Endodermal cell (in vitro differentiated cells): ENCODE data around the gene NUDCD2. TPM values are rescaled to one million over a fixed set of nuclear protein-coding genes. Genes with fewer than 3 reads are reported as not detected.

Experiments
- DNase-seq: peaks from one replicate; pipeline ENCODE4 v3.0.0-alpha.2; 2017
- H3K27ac ChIP-seq: 2 replicates; pipeline ENCODE4 v1.5.1; 2013; ENCODE audit warnings: mild to moderate bottlenecking, low read depth, low read length, moderate library complexity
- H3K27me3 ChIP-seq: 2 replicates; pipeline ENCODE4 v1.6.1; 2013; ENCODE audit warnings: mild to moderate bottlenecking, low read length, moderate library complexity; ENCODE audit not compliant: insufficient read depth, control insufficient read depth, poor library complexity, severe bottlenecking
- H3K36me3 ChIP-seq: 2 replicates; pipeline ENCODE4 v1.7.0; 2013; ENCODE audit warnings: mild to moderate bottlenecking, low read length, moderate library complexity; ENCODE audit not compliant: control insufficient read depth, insufficient read depth
- H3K4me1 ChIP-seq: one replicate; pipeline ENCODE4 v1.7.0; 2013; ENCODE audit warnings: low read length; ENCODE audit not compliant: control insufficient read depth, insufficient read depth
- H3K4me3 ChIP-seq: 2 replicates; pipeline ENCODE4 v1.5.1; 2013; ENCODE audit warnings: mild to moderate bottlenecking, low read length, moderate library complexity
- H3K9ac ChIP-seq: 2 replicates; pipeline ENCODE4 v1.6.1; 2013; ENCODE audit warnings: mild to moderate bottlenecking, low read length, moderate library complexity; ENCODE audit not compliant: poor library complexity, severe bottlenecking; ENCODE audit errors: extremely low read depth
- H3K9me3 ChIP-seq: 2 replicates; pipeline ENCODE4 v1.6.1; 2013; ENCODE audit warnings: mild to moderate bottlenecking, low read length, moderate library complexity; ENCODE audit not compliant: control insufficient read depth
- H3K27ac Mint-ChIP-seq: 2 replicates; pipeline ENCODE4 v1.8.0; 2020; ENCODE audit warnings: mixed read lengths
- H3K27me3 Mint-ChIP-seq: 2 replicates; pipeline ENCODE4 v1.8.0; 2021; ENCODE audit warnings: mild to moderate bottlenecking, mixed read lengths; ENCODE audit not compliant: insufficient read depth
- H3K36me3 Mint-ChIP-seq: 2 replicates; pipeline ENCODE4 v1.8.0; 2020; ENCODE audit warnings: low read depth, mixed read lengths
- H3K4me1 Mint-ChIP-seq: 2 replicates; pipeline ENCODE4 v1.8.0; 2020; ENCODE audit warnings: mixed read lengths
- H3K4me3 Mint-ChIP-seq: 2 replicates; pipeline ENCODE4 v1.8.0; 2020; ENCODE audit warnings: mild to moderate bottlenecking, moderate library complexity, mixed read lengths
- H3K9me3 Mint-ChIP-seq: 2 replicates; pipeline ENCODE4 v1.8.0; 2020; ENCODE audit warnings: mild to moderate bottlenecking, mixed read lengths
- WGBS, 2 experiments: methylation state at CpG; one replicate each; pipeline versions ENCODE4 v1.1.5 to v1.1.7; 2013; ENCODE audit warnings: missing lambda C conversion rate in 2 of 2, mixed read lengths in 1 of 2; ENCODE audit not compliant: insufficient coverage in 1 of 2, insufficient read length in 1 of 2; 5-methylcytosine and 5-hydroxymethylcytosine counted together
- long read RNA-seq, 4 experiments: library from polyadenylated mRNA in 2 of 4; library from RNA in 1 of 4; library from capped mRNA in 1 of 4; stranded (forward) in 3 of 4; unstranded in 1 of 4; transcript quantifications; one replicate each; pipeline ENCODE4 v2.0.0, GENCODE V29; 2020 to 2021; ENCODE audit warnings: inconsistent platforms in 1 of 4
- polyA plus RNA-seq, 2 experiments: library from polyadenylated mRNA; stranded (reverse); fragments of 50-300 nt; gene quantifications; one replicate each; pipeline ENCODE4 v1.2.3, GENCODE V29; 2013
- total RNA-seq, 2 donors: library from RNA; stranded (reverse); fragmentation: NEBNext Ultra II Directional in 1 of 2; extraction: Animal tissue kit (Norgen Biotek cat#: 25700) in 1 of 2; gene quantifications; 2 replicates in 1 of 2; 3 replicates in 1 of 2; pipeline ENCODE4 v1.2.1, GENCODE V29; 2021
- TF ChIP-seq, protein P1 (sequence below): fragments of 200-600 bp; sonication (generic); conservative IDR thresholded peaks from 2 replicates; pipeline ENCODE4 v1.5.0; 2021; ENCODE audit warnings: antibody characterized with exemption, mild to moderate bottlenecking

The NUDCD2 gene, protein sequence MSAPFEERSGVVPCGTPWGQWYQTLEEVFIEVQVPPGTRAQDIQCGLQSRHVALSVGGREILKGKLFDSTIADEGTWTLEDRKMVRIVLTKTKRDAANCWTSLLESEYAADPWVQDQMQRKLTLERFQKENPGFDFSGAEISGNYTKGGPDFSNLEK
- 10 to 100 TPM; 36.0 to 73.0 TPM for total RNA-seq
- polyA plus RNA-seq (2013, experiment 1 of 2): 46.1 TPM
- polyA plus RNA-seq (2013, experiment 2 of 2): 38.6 TPM
- long read RNA-seq, experiment 1, full-length matches to known transcripts: 47 of 58 reads
- long read RNA-seq, experiment 1, partial matches to known transcripts: 1 of 58 reads
- long read RNA-seq, experiment 1, other reads (novel, unspliced or antisense): 10 of 58 reads
- long read RNA-seq, experiment 2, full-length matches to known transcripts: 87 of 119 reads
- long read RNA-seq, experiment 2, partial matches to known transcripts: 5 of 119 reads
- long read RNA-seq, experiment 2, other reads (novel, unspliced or antisense): 27 of 119 reads
- long read RNA-seq, experiment 3, full-length matches to known transcripts: 56 of 73 reads
- long read RNA-seq, experiment 3, partial matches to known transcripts: 0 of 73 reads
- long read RNA-seq, experiment 3, other reads (novel, unspliced or antisense): 17 of 73 reads
- long read RNA-seq, experiment 4, full-length matches to known transcripts: 190 of 225 reads
- long read RNA-seq, experiment 4, partial matches to known transcripts: 1 of 225 reads
- long read RNA-seq, experiment 4, other reads (novel, unspliced or antisense): 34 of 225 reads

DNA sequence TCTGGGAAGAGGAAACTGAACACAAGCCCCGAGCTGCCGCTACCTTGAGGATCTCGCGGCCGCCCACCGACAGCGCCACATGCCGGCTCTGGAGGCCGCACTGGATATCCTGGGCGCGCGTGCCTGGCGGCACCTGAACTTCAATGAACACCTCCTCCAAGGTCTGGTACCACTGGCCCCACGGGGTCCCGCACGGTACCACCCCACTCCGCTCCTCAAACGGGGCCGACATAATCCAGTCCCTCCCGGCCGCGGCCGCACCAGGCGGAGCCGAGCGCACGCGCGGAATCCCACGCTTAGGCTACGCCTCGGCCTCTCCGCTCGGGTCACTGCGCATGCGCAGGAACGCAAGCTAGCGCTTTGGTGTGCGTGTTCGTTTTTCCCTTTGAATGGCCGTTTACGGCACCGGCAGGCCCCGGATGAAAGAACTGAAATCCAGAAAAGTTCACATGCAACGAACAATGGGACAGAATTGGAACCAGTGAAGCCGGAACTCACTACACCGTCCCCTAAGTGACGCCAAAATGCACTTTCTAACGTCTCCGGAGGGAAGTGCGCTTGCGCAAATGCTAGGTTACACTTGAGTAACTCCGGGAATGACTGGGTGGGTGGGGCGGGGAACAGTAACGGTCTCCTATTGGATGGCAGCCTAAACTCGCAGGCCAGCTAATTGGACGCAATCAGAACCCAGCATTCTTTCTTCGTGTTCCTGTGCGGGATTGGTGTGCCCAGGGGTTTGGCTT lies at the start of gene NUDCD2:
Gene NUDCD2, minus strand, starts transcription at position 284 of the 743 bp plus-strand sequence. Its CDS starts 52 bp downstream, at position 232.
- Histone ChIP-seq H3K9me3 (no peaks in the 10 kb centered on the region), H3K4me1 (no peaks in the 10 kb centered on the region), H3K27me3 (no peaks in the 10 kb centered on the region), H3K36me3 (peaks cover 27% of the 10 kb centered on the region), H3K9ac (peak within 1 kb of the TSS; percentile 93), H3K27ac (peak within 1 kb of the TSS; percentile 99), H3K4me3 (peak within 1 kb of the TSS; percentile 95)
- H3K4me3 Mint-ChIP-seq: peak within 1 kb of the TSS; percentile 95
- TF ChIP-seq, protein P1, sequence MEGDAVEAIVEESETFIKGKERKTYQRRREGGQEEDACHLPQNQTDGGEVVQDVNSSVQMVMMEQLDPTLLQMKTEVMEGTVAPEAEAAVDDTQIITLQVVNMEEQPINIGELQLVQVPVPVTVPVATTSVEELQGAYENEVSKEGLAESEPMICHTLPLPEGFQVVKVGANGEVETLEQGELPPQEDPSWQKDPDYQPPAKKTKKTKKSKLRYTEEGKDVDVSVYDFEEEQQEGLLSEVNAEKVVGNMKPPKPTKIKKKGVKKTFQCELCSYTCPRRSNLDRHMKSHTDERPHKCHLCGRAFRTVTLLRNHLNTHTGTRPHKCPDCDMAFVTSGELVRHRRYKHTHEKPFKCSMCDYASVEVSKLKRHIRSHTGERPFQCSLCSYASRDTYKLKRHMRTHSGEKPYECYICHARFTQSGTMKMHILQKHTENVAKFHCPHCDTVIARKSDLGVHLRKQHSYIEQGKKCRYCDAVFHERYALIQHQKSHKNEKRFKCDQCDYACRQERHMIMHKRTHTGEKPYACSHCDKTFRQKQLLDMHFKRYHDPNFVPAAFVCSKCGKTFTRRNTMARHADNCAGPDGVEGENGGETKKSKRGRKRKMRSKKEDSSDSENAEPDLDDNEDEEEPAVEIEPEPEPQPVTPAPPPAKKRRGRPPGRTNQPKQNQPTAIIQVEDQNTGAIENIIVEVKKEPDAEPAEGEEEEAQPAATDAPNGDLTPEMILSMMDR: peak; percentile 56
- peak; percentile 99 for DNase-seq
- peaks cover 15% of the 10 kb centered on the region for H3K4me1 Mint-ChIP-seq
- peaks cover 33% of the 10 kb centered on the region for H3K36me3 Mint-ChIP-seq
- no peaks in the 10 kb centered on the region for H3K9me3 Mint-ChIP-seq
- peak within 1 kb of the TSS; percentile 100 for H3K27ac Mint-ChIP-seq
- WGBS, 2 experiments: 0% methylated on average over 23 to 59 of the region's 59 CpGs
- no peaks in the 10 kb centered on the region for H3K27me3 Mint-ChIP-seq

DNA sequence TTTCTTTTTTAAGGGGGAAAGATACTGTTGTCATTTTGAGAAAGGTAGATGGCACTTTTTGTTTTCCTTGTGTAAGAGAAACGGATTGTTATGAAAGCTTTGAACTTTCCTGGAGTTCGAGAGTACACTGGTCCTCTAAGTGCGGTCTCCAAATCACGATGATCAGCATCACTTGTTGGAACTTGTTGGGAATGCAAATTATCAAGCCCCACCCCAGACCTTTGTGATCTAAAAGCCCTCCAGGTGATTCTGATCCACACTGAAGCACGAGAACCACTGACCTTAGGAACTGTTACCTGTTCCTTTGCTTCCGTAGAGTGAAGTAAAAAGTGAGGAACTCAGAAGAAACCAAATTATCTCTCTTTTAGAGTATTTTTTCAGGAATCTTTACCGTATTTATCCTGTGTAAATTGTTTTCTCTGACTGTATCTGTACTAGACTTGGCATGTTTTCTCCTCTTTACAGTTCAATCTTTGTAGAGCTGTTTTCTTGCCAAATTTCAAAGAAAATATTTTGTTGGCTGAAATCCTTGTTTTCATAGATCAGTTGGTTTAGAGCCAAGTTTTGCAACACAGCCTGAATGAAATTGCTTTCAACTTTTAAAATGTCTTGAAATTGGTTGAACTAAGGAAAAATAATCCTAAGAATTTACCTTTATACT lies 49.5 kb upstream of the NUDCD2 start:
- Histone ChIP-seq H3K4me3 (peak overlapping the region; percentile 98), H3K36me3 (peaks cover 42% of the 10 kb centered on the region), H3K4me1 (peaks cover 11% of the 10 kb centered on the region), H3K9me3 (no peaks in the 10 kb centered on the region), H3K27ac (no peak overlapping the region), H3K9ac (peak overlapping the region; percentile 11), H3K27me3 (no peaks in the 10 kb centered on the region)
- no peaks in the 10 kb centered on the region for H3K27me3 Mint-ChIP-seq
- H3K4me3 Mint-ChIP-seq: peak overlapping the region; percentile 84
- no peak for DNase-seq
- peaks cover 47% of the 10 kb centered on the region for H3K36me3 Mint-ChIP-seq
- WGBS, 2 experiments: 76 to 94% methylated on average over 7 of the region's 7 CpGs
- TF ChIP-seq, protein P1: no peak
- peak overlapping the region; percentile 74 for H3K27ac Mint-ChIP-seq
- H3K9me3 Mint-ChIP-seq: no peaks in the 10 kb centered on the region
- peaks cover 31% of the 10 kb centered on the region for H3K4me1 Mint-ChIP-seq

- peaks cover 11% of the 10 kb centered on the region for H3K4me1 ChIP-seq
- H3K27me3 ChIP-seq: no peaks in the 10 kb centered on the region
- 92 to 96% methylated on average over 2 to 5 of the region's 5 CpGs for WGBS, 2 experiments
- no peak overlapping the region for H3K27ac ChIP-seq
- H3K9me3 Mint-ChIP-seq: no peaks in the 10 kb centered on the region
- no peaks in the 10 kb centered on the region for H3K9me3 ChIP-seq
- DNase-seq: no peak
- H3K4me1 Mint-ChIP-seq: peaks cover 31% of the 10 kb centered on the region
- H3K9ac ChIP-seq: peak overlapping the region; percentile 11
- TF ChIP-seq, protein P1: no peak
- peak overlapping the region; percentile 98 for H3K4me3 ChIP-seq
- H3K27ac Mint-ChIP-seq: peak overlapping the region; percentile 74
- H3K36me3 Mint-ChIP-seq: peaks cover 42% of the 10 kb centered on the region
- peaks cover 35% of the 10 kb centered on the region for H3K36me3 ChIP-seq
- no peaks in the 10 kb centered on the region for H3K27me3 Mint-ChIP-seq
- H3K4me3 Mint-ChIP-seq: peak overlapping the region; percentile 84
Observed at GRCh38 chr5:163508753-163509152, 48.9 kb upstream of the NUDCD2 start.
